Measurements from ENCODE around the gene MACROD2. TPM values are rescaled to one million over a fixed set of nuclear protein-coding genes. Genes with fewer than 3 reads are reported as not detected.

MACROD2 gene
- total RNA-seq, 1 donor from 2014 or later, result not detected

DNA sequence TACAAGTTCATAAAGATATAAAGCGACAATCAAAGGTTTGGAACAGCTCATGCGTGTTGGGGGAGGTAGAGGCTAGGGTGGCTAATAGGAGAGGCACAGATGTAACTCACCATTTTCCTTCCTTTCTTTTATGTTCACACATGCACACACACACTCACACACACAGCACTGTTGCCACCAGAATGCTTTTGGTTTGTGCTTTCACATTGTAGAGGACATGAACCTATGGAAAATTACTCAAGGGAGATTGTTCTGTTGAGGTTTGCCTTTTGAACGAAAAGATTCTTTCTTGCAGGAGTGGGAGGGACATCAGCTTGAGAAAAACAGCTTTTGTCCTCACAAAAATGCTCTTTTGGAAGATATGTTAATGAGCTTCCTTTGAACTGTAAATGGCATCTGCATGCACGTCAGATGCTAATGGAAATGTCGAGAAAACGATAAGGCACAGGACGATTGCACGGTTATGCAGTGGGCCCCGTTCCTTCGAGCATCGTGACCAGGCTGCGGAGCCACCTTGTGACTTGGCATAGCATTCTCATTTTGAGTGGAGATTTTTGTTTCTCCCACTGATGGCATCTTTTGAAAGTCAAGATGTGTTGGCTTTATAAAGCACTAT is 1853.8 kb downstream of the MACROD2 start:
- no peak overlapping the region for H3K27ac Mint-ChIP-seq
- DNase-seq (ENCODE audit: low spot score), result no peak
- no peak overlapping the region for H3K4me3 Mint-ChIP-seq (ENCODE audit: low read depth)
- no peaks in the 10 kb centered on the region for H3K4me1 Mint-ChIP-seq (ENCODE audit: low read depth)
- H3K27me3 Mint-ChIP-seq (ENCODE audit: low read depth), result no peaks in the 10 kb centered on the region
- peaks cover 20% of the 10 kb centered on the region for H3K9me3 Mint-ChIP-seq
- no peaks in the 10 kb centered on the region for H3K36me3 Mint-ChIP-seq (ENCODE audit: low read depth)
- intact Hi-C loops (cut with micrococcal nuclease), result no loop called here

DNA sequence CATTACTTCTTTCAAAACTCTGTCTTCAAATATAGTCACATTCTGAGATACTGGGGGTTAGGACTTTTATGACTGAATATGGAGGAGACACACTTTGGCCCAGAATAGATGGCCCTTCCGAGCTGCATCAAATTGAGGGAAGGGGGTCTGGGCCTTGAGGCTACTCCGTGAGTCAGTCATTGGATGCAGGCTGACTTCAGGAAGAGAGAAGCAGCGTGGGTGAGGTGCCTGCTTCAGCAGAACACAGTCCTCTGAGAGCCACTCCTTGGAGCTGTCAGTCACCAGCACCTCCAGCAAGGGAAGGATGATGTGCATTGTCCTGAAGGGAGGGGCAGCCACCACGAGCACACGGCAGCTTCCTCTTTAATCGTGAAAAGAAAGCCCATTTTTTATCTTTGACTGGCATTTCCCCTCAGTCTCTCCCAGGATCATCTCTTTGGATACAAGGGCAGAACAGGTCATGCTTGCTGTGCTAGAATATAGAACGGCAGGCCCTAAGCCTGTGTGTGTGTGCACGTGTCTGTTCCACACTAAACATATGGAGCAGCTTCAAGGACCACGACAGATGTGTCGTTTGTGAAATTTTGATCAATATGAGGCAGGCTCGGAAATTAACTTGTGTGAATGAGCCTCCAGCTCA is 1856.4 kb downstream of the MACROD2 start:
- H3K27ac Mint-ChIP-seq, result no peak overlapping the region
- H3K4me3 Mint-ChIP-seq (ENCODE audit: low read depth), result no peak overlapping the region
- H3K4me1 Mint-ChIP-seq (ENCODE audit: low read depth), result no peaks in the 10 kb centered on the region
- H3K27me3 Mint-ChIP-seq (ENCODE audit: low read depth), result no peaks in the 10 kb centered on the region
- no peaks in the 10 kb centered on the region for H3K36me3 Mint-ChIP-seq (ENCODE audit: low read depth)
- DNase-seq (ENCODE audit: low spot score), result no peak
- peaks cover 20% of the 10 kb centered on the region for H3K9me3 Mint-ChIP-seq
- intact Hi-C loops (cut with micrococcal nuclease), result no loop called here

DNA sequence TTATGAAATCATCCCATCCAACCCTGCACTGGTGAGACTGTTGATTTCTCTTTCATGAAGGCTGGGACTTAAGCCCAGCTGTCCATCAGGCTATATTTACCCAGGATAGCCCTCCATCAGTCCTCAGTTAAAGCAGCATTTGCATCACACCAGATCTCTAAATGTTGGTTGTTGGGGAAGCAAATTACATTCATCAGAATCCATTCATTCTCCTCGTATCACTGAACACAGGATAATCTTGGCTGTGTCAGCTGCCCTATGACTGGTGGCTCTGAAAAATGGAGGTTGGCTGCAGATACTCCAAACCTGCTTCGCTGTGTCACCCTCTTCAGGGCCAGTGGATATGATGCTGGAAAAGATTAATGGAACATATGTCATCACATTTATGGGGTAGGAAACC is 1859.6 kb downstream of the MACROD2 start:
- H3K4me1 Mint-ChIP-seq (ENCODE audit: low read depth), result no peaks in the 10 kb centered on the region
- H3K9me3 Mint-ChIP-seq, result peaks cover 21% of the 10 kb centered on the region
- DNase-seq (ENCODE audit: low spot score), result no peak
- H3K36me3 Mint-ChIP-seq (ENCODE audit: low read depth), result no peaks in the 10 kb centered on the region
- H3K27ac Mint-ChIP-seq, result no peak overlapping the region
- intact Hi-C loops (cut with micrococcal nuclease), result no loop called here
- no peaks in the 10 kb centered on the region for H3K27me3 Mint-ChIP-seq (ENCODE audit: low read depth)
- H3K4me3 Mint-ChIP-seq (ENCODE audit: low read depth), result no peak overlapping the region

DNA sequence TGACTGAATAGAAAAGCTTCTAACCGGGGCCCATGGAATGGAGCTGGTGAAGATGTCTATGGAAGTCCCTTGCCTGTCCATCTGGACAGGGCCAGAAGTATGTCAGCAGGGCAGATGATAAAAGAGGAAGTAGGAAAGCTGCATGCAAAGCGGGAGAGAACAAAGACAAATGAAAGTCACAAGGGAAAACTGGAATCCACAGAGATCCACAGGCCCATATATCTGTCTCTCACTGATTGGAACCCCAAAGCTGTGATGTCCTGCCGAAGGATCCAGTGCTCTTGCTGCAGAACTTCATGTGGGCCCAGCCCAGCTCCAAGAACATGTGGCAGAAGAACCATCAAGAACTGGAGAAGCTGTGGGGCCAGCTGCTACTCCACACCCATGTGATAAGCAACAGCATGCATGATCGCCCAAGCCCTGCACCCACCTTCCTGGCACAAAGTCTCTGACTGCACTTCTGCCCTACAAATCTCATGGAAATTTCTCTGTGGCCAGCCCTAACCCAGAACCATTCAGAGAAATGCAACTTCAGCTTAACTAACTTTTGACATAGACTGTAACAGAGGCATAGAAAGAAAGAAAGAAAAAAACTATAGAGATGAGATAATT is 1862.0 kb downstream of the MACROD2 start:
- Mint-ChIP-seq H3K27ac (no peak overlapping the region), H3K36me3 (ENCODE audit: low read depth) (no peaks in the 10 kb centered on the region), H3K4me1 (ENCODE audit: low read depth) (no peaks in the 10 kb centered on the region), H3K9me3 (peaks cover 16% of the 10 kb centered on the region), H3K4me3 (ENCODE audit: low read depth) (no peak overlapping the region), H3K27me3 (ENCODE audit: low read depth) (no peaks in the 10 kb centered on the region)
- intact Hi-C loops (cut with micrococcal nuclease), result no loop called here
- DNase-seq (ENCODE audit: low spot score), result no peak

DNA sequence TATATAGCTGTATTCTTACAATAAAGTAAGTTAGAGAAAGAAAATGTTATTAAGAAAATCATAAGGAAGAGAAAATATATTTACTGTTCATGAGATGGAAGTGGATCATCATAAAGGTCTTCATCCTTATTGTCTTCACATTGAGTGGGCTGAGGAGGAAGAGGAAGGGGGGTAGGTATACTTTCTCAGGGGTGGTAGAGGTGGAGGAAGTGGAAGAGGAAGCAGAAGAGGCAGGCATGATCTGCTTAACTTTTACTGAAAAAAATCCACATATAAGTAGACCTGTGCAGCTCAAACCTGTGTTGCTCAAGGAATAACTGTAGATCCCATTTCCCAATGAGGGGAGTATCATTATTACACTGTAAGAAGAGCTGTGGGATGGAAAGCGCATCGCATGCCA is 1863.7 kb downstream of the MACROD2 start:
- H3K4me3 Mint-ChIP-seq (ENCODE audit: low read depth), result no peak overlapping the region
- no peaks in the 10 kb centered on the region for H3K27me3 Mint-ChIP-seq (ENCODE audit: low read depth)
- no peak for DNase-seq (ENCODE audit: low spot score)
- H3K27ac Mint-ChIP-seq, result no peak overlapping the region
- no peaks in the 10 kb centered on the region for H3K36me3 Mint-ChIP-seq (ENCODE audit: low read depth)
- no peaks in the 10 kb centered on the region for H3K4me1 Mint-ChIP-seq (ENCODE audit: low read depth)
- intact Hi-C loops (cut with micrococcal nuclease), result no loop called here
- H3K9me3 Mint-ChIP-seq, result peaks cover 20% of the 10 kb centered on the region

DNA sequence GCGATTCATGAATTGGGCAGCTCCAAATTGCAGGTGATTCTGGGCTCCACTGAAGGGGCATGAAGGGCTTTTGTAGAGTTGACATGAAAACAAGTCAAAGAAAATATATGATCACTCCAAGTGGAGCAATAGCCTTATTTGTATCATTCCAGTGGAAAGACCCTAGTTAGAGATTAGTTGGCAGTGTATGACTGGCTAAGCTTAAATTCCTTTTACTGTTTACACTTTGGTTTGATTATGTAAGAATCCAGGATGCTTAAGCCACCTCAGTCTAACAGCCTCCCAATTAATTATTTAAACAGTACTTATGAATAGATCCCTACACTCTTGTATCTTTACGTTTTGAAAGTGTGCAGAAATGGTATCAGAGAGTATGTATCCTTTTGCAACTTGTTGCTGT is 1865.5 kb downstream of the MACROD2 start:
- Mint-ChIP-seq H3K4me1 (ENCODE audit: low read depth) (no peaks in the 10 kb centered on the region), H3K27ac (no peak overlapping the region), H3K36me3 (ENCODE audit: low read depth) (no peaks in the 10 kb centered on the region), H3K27me3 (ENCODE audit: low read depth) (no peaks in the 10 kb centered on the region), H3K4me3 (ENCODE audit: low read depth) (no peak overlapping the region), H3K9me3 (peaks cover 20% of the 10 kb centered on the region)
- DNase-seq (ENCODE audit: low spot score), result no peak
- intact Hi-C loops (cut with micrococcal nuclease), result no loop called here

DNA sequence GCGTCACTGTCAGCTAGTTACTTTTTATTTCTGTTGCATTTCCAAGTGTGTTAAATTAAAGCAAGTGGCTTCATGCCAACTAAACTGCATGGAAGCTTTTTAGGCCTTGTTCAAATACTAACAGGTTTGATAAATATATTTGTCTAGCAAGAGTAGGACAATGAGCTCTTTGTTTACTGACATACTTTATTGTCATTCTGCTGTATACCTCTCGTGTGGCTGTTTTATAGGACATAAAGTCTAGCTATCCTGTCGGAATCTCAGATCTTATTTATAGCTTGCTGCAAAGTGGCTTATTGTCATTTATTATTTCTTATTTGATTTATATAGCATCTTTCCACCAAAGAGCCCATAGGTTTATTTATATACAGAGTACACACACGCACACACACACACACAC is 1866.9 kb downstream of the MACROD2 start:
- Mint-ChIP-seq H3K36me3 (ENCODE audit: low read depth) (no peaks in the 10 kb centered on the region), H3K27me3 (ENCODE audit: low read depth) (no peaks in the 10 kb centered on the region), H3K27ac (no peak overlapping the region), H3K4me1 (ENCODE audit: low read depth) (no peaks in the 10 kb centered on the region), H3K9me3 (peaks cover 16% of the 10 kb centered on the region), H3K4me3 (ENCODE audit: low read depth) (no peak overlapping the region)
- no peak for DNase-seq (ENCODE audit: low spot score)
- intact Hi-C loops (cut with micrococcal nuclease), result no loop called here

DNA sequence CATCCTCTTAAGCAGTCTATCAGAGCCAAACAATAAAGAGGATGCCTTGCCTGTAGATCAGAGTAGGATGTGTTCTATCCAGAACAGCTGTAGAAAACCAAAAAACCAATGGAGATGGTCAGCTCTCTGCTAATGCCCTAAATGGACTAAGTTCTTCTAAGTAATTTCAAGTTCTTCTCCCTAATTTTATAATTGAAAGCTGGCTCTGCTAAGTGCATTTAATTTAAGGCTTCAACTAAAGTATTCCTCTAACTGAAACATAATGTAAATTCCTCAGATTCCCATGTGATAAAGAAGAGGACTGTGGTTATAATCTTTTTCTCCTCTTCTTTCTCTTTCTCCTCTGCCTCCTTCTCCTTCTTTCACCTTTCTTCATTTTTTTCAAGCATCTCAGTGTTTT is 1868.4 kb downstream of the MACROD2 start:
- Mint-ChIP-seq H3K27me3 (ENCODE audit: low read depth) (no peaks in the 10 kb centered on the region), H3K9me3 (peaks cover 8% of the 10 kb centered on the region), H3K27ac (no peak overlapping the region), H3K4me1 (ENCODE audit: low read depth) (no peaks in the 10 kb centered on the region), H3K36me3 (ENCODE audit: low read depth) (no peaks in the 10 kb centered on the region), H3K4me3 (ENCODE audit: low read depth) (no peak overlapping the region)
- intact Hi-C loops (cut with micrococcal nuclease), result no loop called here
- no peak for DNase-seq (ENCODE audit: low spot score)

DNA sequence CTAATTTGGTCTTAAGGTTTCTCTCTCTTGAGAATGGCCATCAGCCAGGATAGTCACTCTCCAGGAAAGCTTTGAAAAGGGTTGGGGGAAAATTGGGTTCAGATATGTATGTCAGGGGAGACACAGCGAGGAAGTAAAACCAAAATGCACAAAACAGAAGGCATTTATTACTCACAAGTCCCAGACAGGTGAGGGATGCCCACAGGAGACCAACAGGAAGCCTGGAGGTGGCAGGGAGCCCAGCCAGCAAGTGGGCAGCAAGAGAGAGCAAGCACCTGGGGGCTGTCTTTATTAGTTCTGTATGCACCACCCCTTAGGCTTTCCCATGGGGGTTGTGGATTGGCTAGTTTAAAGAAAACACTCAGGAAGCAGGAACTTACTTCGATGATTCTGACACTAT is 1870.2 kb downstream of the MACROD2 start:
- Mint-ChIP-seq H3K9me3 (peaks cover 8% of the 10 kb centered on the region), H3K27ac (no peak overlapping the region), H3K36me3 (ENCODE audit: low read depth) (no peaks in the 10 kb centered on the region), H3K4me1 (ENCODE audit: low read depth) (no peaks in the 10 kb centered on the region), H3K27me3 (ENCODE audit: low read depth) (no peaks in the 10 kb centered on the region), H3K4me3 (ENCODE audit: low read depth) (no peak overlapping the region)
- no peak for DNase-seq (ENCODE audit: low spot score)
- intact Hi-C loops (cut with micrococcal nuclease), result no loop called here

DNA sequence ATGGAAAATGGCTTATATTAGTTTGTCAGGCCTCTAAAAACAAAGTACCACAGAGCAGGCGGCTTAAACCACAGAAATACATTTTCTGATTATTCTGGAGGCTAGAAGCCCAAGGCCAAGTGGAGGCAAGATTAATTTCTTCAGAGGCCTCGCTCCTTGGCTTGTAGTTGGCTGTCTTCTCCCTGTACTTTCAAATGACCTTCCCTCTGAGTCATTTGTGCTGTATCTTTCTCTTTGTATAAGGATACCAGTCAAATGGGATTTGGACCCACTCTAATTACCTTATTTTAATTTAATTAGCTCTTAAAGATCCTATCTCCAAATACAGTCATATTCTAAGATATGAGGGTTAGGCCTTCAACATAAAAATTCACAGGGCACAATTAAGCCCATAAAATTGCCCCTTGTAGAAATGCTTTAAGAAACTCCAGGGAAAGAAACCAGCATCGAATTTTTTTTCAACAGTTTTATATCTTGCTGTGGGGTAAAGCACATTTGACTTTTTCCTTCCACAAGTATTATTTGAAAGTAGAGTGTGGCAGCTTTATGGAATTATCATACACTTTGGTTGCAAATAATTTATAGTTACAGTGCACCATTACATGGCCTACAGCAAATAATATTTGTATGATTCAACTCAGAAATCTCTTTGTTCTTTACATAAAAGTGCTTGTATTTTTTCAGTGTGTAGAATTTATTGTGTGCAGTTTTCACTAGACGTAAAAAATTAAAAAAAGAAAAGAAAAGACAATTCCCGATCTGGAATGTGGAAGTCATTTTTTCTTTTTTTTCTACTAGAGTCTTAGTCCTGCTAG is 1871.8 kb downstream of the MACROD2 start:
- intact Hi-C loops (cut with micrococcal nuclease), result no loop called here

DNA sequence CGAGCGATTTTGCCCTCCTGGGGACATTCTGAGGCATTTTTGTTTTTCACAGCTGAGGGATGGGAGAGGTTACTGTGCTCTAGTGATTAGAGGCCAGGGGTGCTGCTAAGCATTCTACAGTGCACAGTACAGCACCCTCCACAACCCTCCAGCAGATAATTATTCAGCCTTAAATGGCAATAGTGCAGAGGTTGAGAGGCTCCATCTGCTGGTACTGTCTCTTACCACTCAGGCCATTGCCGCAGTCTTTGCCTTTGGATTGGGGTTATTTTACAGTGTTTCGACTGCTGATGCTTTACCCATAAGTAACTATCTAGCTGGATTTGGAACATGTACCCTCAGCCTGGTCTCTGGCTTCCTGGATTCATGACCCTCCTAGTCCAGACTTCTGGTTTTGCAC is 1872.6 kb downstream of the MACROD2 start:
- peaks cover 4% of the 10 kb centered on the region for H3K9me3 Mint-ChIP-seq
- no peaks in the 10 kb centered on the region for H3K36me3 Mint-ChIP-seq (ENCODE audit: low read depth)
- no peak overlapping the region for H3K4me3 Mint-ChIP-seq (ENCODE audit: low read depth)
- H3K27me3 Mint-ChIP-seq (ENCODE audit: low read depth), result no peaks in the 10 kb centered on the region
- DNase-seq (ENCODE audit: low spot score), result no peak
- no peak overlapping the region for H3K27ac Mint-ChIP-seq
- no peaks in the 10 kb centered on the region for H3K4me1 Mint-ChIP-seq (ENCODE audit: low read depth)
- intact Hi-C loops (cut with micrococcal nuclease), result no loop called here

More for the DNA sequence above, 1871.8 kb downstream of the MACROD2 start:
- Mint-ChIP-seq H3K9me3 (peaks cover 8% of the 10 kb centered on the region), H3K27me3 (ENCODE audit: low read depth) (no peaks in the 10 kb centered on the region), H3K4me1 (ENCODE audit: low read depth) (no peaks in the 10 kb centered on the region), H3K27ac (no peak overlapping the region), H3K4me3 (ENCODE audit: low read depth) (no peak overlapping the region), H3K36me3 (ENCODE audit: low read depth) (no peaks in the 10 kb centered on the region)
- no peak for DNase-seq (ENCODE audit: low spot score)

DNA sequence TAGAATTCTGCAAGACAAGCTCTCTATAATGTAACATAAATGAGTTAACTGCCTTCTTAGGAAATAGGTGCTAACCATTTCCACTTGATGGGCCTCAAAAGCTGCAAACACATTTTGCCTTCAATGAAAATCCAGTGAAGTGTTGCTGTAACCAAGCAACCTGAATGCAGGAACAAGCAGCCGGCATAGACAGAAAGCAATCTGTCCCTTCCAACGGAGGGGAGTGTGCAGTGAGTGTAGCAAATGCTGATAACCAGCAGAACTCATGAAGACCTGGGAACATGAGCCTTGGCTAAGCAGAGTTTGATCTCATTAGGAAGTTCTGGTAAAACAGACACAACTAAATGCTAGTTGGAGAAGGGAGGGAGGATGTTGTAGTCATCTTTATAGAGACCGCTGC is 1880.1 kb downstream of the MACROD2 start:
- no peak for DNase-seq (ENCODE audit: low spot score)
- Mint-ChIP-seq H3K36me3 (ENCODE audit: low read depth) (no peaks in the 10 kb centered on the region), H3K4me1 (ENCODE audit: low read depth) (no peaks in the 10 kb centered on the region), H3K27me3 (ENCODE audit: low read depth) (no peaks in the 10 kb centered on the region), H3K27ac (no peak overlapping the region), H3K4me3 (ENCODE audit: low read depth) (no peak overlapping the region), H3K9me3 (peaks cover 17% of the 10 kb centered on the region)
- intact Hi-C loops (cut with micrococcal nuclease), result no loop called here

DNA sequence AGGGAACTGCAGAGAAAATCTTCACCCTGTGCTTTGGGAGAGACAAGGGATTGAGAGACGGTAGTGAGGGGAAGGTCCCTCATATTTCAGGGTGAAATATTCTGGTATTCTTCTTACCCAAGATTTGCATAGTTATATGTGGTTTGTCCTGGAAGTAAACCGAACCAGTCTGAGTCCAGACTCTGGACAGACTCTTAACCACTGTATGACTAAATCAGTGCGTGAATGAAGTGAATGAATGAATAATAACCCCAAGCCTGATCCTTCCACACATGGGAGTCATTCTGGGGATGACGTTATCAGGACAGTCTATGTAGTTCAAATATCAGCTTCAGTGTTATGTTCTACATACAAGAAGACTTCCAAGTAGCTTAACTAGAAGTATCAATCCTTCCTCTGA is 1887.2 kb downstream of the MACROD2 start:
- no peak overlapping the region for H3K27ac Mint-ChIP-seq
- no peak for DNase-seq (ENCODE audit: low spot score)
- H3K27me3 Mint-ChIP-seq (ENCODE audit: low read depth), result no peaks in the 10 kb centered on the region
- intact Hi-C loops (cut with micrococcal nuclease), result no loop called here
- H3K4me1 Mint-ChIP-seq (ENCODE audit: low read depth), result no peaks in the 10 kb centered on the region
- no peaks in the 10 kb centered on the region for H3K36me3 Mint-ChIP-seq (ENCODE audit: low read depth)
- H3K4me3 Mint-ChIP-seq (ENCODE audit: low read depth), result no peak overlapping the region
- H3K9me3 Mint-ChIP-seq, result peaks cover 8% of the 10 kb centered on the region

Measured in activated T-helper 2 cell treated with anti-CD3 and anti-CD28 coated beads, Interferon-gamma antibody, Interleukin-2, Interleukin-4, amounts not matched to agents 10 μg/mL and 5 μg/mL and 100 μg/mL, durations not matched to agents 14 hours and 24 hours and 36 hours (primary cell).